Neural cell (in vitro differentiated cells): ENCODE results near the gene GNAQ. TPM values are rescaled to one million over a fixed set of nuclear protein-coding genes. Genes with fewer than 3 reads are reported as not detected.

Experiments used
- H2AFZ ChIP-seq: fragments of 200-600, 300-800 bp; sonication (generic), shearing (Covaris generic); 2 replicates; pipeline ENCODE4 v1.6.0; 2014; ENCODE audit warnings: low read depth, mild to moderate bottlenecking, antibody characterized with exemption, low read length, moderate library complexity
- H3F3A ChIP-seq: fragments of 200-600 bp; shearing (Covaris generic); 2 replicates; pipeline ENCODE4 v1.6.1; 2016; ENCODE audit warnings: mild to moderate bottlenecking, moderate library complexity, mixed read lengths, antibody characterized with exemption, low read length; ENCODE audit not compliant: insufficient read depth, poor library complexity, severe bottlenecking
- H3K27ac ChIP-seq: fragments of 200-600, 300-800 bp; sonication (generic), shearing (Covaris generic); 2 replicates; pipeline ENCODE4 v1.5.1; 2014; ENCODE audit warnings: mild to moderate bottlenecking, low read length, moderate library complexity
- H3K27me3 ChIP-seq: fragments of 300-800, 200-600 bp; sonication (generic), shearing (Covaris generic); 2 replicates; pipeline ENCODE4 v1.6.0; 2014; ENCODE audit warnings: mild to moderate bottlenecking, low read depth, low read length, moderate library complexity; ENCODE audit not compliant: insufficient read depth
- H3K36me3 ChIP-seq: fragments of 300-800, 200-600 bp; sonication (generic), shearing (Covaris generic); 2 replicates; pipeline ENCODE4 v1.5.1; 2014; ENCODE audit warnings: mild to moderate bottlenecking, antibody characterized with exemption, low read length, moderate library complexity; ENCODE audit not compliant: insufficient read depth
- H3K4me2 ChIP-seq: fragments of 300-800, 200-600 bp; sonication (generic), shearing (Covaris generic); 2 replicates; pipeline ENCODE4 v1.6.0; 2014; ENCODE audit warnings: mild to moderate bottlenecking, low read length
- H3K4me3 ChIP-seq: fragments of 300-800, 200-600 bp; sonication (generic), shearing (Covaris generic); 2 replicates; pipeline ENCODE4 v1.5.1; 2014; ENCODE audit warnings: mild to moderate bottlenecking, low read length, moderate library complexity
- H3K79me2 ChIP-seq: fragments of 200-600 bp; shearing (Covaris generic); replicated peaks from 2 replicates; pipeline ENCODE4 v1.6.0; 2014; ENCODE audit warnings: mild to moderate bottlenecking, low read length, moderate library complexity; ENCODE audit not compliant: insufficient read depth
- H3K9ac ChIP-seq: fragments of 300-800, 200-600 bp; sonication (generic), shearing (Covaris generic); 2 replicates; pipeline ENCODE4 v1.6.1; 2016; ENCODE audit warnings: mild to moderate bottlenecking, low read length, mixed read lengths
- H3K9me2 ChIP-seq: fragments of 200-600 bp; shearing (Covaris generic); 2 replicates; pipeline ENCODE4 v1.6.1; 2016; ENCODE audit warnings: mild to moderate bottlenecking, low read length, mixed read lengths; ENCODE audit not compliant: insufficient read depth
- H3K9me3 ChIP-seq: fragments of 200-600, 300-800 bp; sonication (generic), shearing (Covaris generic); 2 replicates; pipeline ENCODE4 v1.6.1; 2016; ENCODE audit warnings: mild to moderate bottlenecking, mixed run types, low read length, moderate library complexity, mixed read lengths
- H4K20me1 ChIP-seq: fragments of 200-600 bp; shearing (Covaris generic); 2 replicates; pipeline ENCODE4 v1.6.1; 2016; ENCODE audit warnings: mild to moderate bottlenecking, mixed run types; ENCODE audit not compliant: insufficient read depth
- CTCF ChIP-seq: fragments of 450-650 bp; IDR thresholded peaks from 2 replicates; pipeline ENCODE4 v1.5.1; 2014; ENCODE audit warnings: antibody characterized with exemption, mild to moderate bottlenecking, moderate library complexity; ENCODE audit not compliant: poor library complexity, severe bottlenecking
- EP300 ChIP-seq: fragments of 450-650 bp; conservative IDR thresholded peaks from 2 replicates; pipeline ENCODE4 v1.6.1; 2014; ENCODE audit warnings: antibody characterized with exemption, mild to moderate bottlenecking, moderate library complexity; ENCODE audit not compliant: poor library complexity, severe bottlenecking
- EZH2 ChIP-seq: fragments of 200-600, 300-800 bp; shearing (Covaris generic), sonication (generic); IDR thresholded peaks from 2 replicates; pipeline ENCODE4 v1.6.1; 2014; ENCODE audit warnings: antibody characterized with exemption, low read length, borderline replicate concordance, mild to moderate bottlenecking; ENCODE audit not compliant: insufficient read depth, poor library complexity, severe bottlenecking
- MXI1 ChIP-seq: fragments of 450-650 bp; conservative IDR thresholded peaks from 2 replicates; pipeline ENCODE4 v1.6.1; 2014; ENCODE audit warnings: antibody characterized with exemption, mild to moderate bottlenecking; ENCODE audit not compliant: poor library complexity, severe bottlenecking
- POLR2AphosphoS5 ChIP-seq: IDR thresholded peaks from 2 replicates; pipeline ENCODE4 v1.6.1; 2012
- RAD21 ChIP-seq: fragments of 450-650 bp; conservative IDR thresholded peaks from 2 replicates; pipeline ENCODE4 v1.6.1; 2014; ENCODE audit warnings: antibody characterized with exemption, mild to moderate bottlenecking, moderate library complexity
- REST ChIP-seq: IDR thresholded peaks from 2 replicates; pipeline ENCODE4 v1.6.1; 2012; ENCODE audit warnings: borderline replicate concordance
- SMC3 ChIP-seq: fragments of 450-650 bp; conservative IDR thresholded peaks from 2 replicates; pipeline ENCODE4 v1.6.1; 2014; ENCODE audit warnings: antibody characterized with exemption, mild to moderate bottlenecking, moderate library complexity; ENCODE audit not compliant: poor library complexity
- TAF1 ChIP-seq: IDR thresholded peaks from 2 replicates; pipeline ENCODE4 v1.6.1; 2012; ENCODE audit warnings: low read depth
- polyA plus RNA-seq: library from polyadenylated mRNA; depleted of rRNA; stranded (reverse); fragments of >200 nt; gene quantifications from 2 replicates; pipeline ENCODE4 v1.2.3, GENCODE V29; 2014

The GNAQ gene
- polyA plus RNA-seq, 1 donor from 2014 or later, result 86.7 TPM

- Histone ChIP-seq H3K36me3 (no peaks in the 10 kb centered on the region), H2AFZ (no peak overlapping the region), H3K9me3 (no peaks in the 10 kb centered on the region), H3K9ac (no peak overlapping the region), H3K27me3 (no peaks in the 10 kb centered on the region), H3K79me2 (no peaks in the 10 kb centered on the region), H3K27ac (no peak overlapping the region), H3K9me2 (no peaks in the 10 kb centered on the region), H3K4me3 (no peak overlapping the region), H4K20me1 (no peaks in the 10 kb centered on the region), H3K4me2 (no peak overlapping the region), H3F3A (no peaks in the 10 kb centered on the region)
- no peak for TF ChIP-seq EP300
- TF ChIP-seq EZH2, result no peak
- TF ChIP-seq RAD21, result no peak
- TF ChIP-seq SMC3, result no peak
- no peak for TF ChIP-seq MXI1
- TF ChIP-seq TAF1, result no peak
- no peak for TF ChIP-seq POLR2AphosphoS5
- TF ChIP-seq CTCF, result no peak
- no peak for TF ChIP-seq REST
Measured at GRCh38 chr9:77735494-77735893, 296.1 kb downstream of the GNAQ start.

GRCh38 chr9:77731930-77732329, 299.7 kb downstream of the GNAQ start:
- Histone ChIP-seq H3K4me3 (no peak overlapping the region), H3K4me2 (no peak overlapping the region), H3F3A (no peaks in the 10 kb centered on the region), H3K27me3 (no peaks in the 10 kb centered on the region), H3K79me2 (no peaks in the 10 kb centered on the region), H4K20me1 (no peaks in the 10 kb centered on the region), H2AFZ (no peak overlapping the region), H3K36me3 (peaks cover 12% of the 10 kb centered on the region), H3K9me2 (no peaks in the 10 kb centered on the region), H3K27ac (no peak overlapping the region), H3K9ac (no peak overlapping the region), H3K9me3 (no peaks in the 10 kb centered on the region)
- no peak for TF ChIP-seq EZH2
- no peak for TF ChIP-seq CTCF
- no peak for TF ChIP-seq REST
- no peak for TF ChIP-seq POLR2AphosphoS5
- TF ChIP-seq EP300, result no peak
- no peak for TF ChIP-seq TAF1
- TF ChIP-seq SMC3, result no peak
